Dendritic cell treated with granulocyte-macrophage colony-stimulating factor and Interleukin-4, amounts not matched to agents 40 ng/mL and 50 ng/mL, for 4 days (primary cell): ENCODE results near the gene MOB3A.

Source experiments
- H3K27ac Mint-ChIP-seq: one replicate; pipeline ENCODE4 v1.8.0; 2022; ENCODE audit warnings: mild to moderate bottlenecking, mixed read lengths
- H3K27me3 Mint-ChIP-seq: one replicate; pipeline ENCODE4 v1.8.0; 2022; ENCODE audit warnings: mild to moderate bottlenecking, mixed read lengths
- H3K36me3 Mint-ChIP-seq: one replicate; pipeline ENCODE4 v1.8.0; 2022; ENCODE audit warnings: low read depth, mixed read lengths
- H3K4me1 Mint-ChIP-seq: one replicate; pipeline ENCODE4 v1.8.0; 2022; ENCODE audit warnings: low read depth, mixed read lengths
- H3K4me3 Mint-ChIP-seq: one replicate; pipeline ENCODE4 v1.8.0; 2022; ENCODE audit warnings: mild to moderate bottlenecking, moderate library complexity, mixed read lengths
- H3K9me3 Mint-ChIP-seq: one replicate; pipeline ENCODE4 v1.8.0; 2022; ENCODE audit warnings: mixed read lengths
- intact Hi-C: fragments of 100-400 bp; cut with micrococcal nuclease; formaldehyde crosslinking; loops from one replicate; pipeline ENCODE4 v1.15.0; 2022

The MOB3A gene

DNA sequence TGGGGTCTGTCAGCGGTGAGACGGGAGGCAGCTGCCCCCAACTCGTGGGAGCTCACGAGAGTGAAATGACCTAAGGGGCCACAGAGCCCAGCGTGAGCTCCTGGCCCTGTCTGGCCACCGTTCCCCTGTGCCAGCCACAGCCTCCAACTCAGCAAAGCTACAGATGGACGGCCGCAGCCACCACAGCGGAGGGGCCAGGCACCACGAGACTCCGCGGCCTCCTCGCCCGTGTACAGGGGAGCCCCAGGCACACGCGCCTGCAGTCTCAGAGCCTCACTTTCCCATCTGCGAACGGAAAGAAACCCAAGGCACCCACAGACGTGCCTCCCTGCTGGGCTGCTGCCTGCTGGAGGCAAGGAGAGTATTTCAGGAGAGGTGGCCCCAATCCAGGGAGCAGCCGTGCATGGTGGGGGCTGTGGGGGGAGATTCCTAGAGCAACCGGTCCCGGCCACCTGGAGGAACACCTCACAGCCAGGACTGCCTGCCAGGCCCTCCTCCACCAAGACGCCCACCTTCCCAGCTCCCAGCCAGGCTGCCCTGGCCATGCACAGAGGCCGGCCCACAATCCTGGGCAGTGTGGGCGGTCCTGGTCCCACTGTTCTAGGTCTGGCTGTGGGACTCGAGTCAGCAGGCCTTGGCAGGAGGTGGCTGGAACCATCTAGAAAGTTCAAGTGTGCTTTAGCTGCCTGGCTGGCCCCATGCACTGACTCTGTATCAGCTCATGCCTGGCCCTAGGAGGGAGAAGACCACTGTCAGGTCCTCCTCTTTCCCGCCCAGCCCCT is 47.0 kb downstream of the MOB3A start:
- Mint-ChIP-seq H3K27me3 (no peaks in the 10 kb centered on the region), H3K4me3 (peak overlapping the region; percentile 81), H3K36me3 (peaks cover 62% of the 10 kb centered on the region), H3K4me1 (peaks cover 60% of the 10 kb centered on the region), H3K9me3 (no peaks in the 10 kb centered on the region), H3K27ac (peak overlapping the region; percentile 79)
- intact Hi-C loops, result no loop called here

DNA sequence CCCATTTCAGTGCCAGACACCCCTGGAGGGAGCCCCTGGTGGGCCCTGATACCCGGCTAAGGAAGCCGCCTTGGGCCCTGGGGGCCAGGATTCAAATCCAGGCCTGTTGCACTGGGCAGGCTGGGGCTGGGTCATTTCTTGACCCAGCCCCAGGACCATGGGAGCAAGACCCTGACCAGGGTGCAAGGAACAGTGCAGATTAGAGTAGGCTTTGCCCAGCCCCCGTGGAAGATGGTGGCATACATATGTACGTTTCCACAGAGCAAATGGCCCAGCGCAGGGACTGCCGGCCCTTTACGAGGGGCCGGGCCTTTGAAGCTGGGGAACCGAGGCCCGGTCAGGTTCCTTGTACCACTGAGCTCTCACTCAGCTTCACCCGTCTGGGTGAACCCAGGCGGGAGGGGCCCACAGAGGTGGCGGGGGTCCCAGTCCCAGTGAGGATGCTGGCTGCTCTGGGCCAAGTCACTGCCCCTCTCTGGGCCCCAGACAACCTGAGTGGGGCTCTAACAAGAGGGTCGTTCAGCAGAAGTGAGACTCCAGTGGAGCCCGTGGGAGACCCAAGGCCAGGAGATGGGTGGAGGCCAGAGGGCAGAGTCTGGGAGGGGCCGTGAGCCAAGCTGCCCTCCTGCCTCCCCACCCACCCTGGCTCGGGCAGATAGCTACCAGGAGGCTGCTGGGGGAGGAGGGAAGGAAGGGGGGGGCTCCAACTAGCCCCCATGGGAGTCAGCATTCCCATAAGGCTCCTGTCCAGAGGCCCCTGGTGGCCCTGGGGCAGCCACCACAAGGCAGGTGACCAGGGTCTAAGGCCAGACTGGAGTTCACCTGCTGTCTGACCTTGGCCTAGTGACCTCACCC is 47.8 kb downstream of the MOB3A start:
- peak overlapping the region; percentile 37 for H3K27ac Mint-ChIP-seq
- H3K4me1 Mint-ChIP-seq, result peaks cover 67% of the 10 kb centered on the region
- H3K36me3 Mint-ChIP-seq, result peaks cover 70% of the 10 kb centered on the region
- intact Hi-C loops, result no loop called here
- no peaks in the 10 kb centered on the region for H3K27me3 Mint-ChIP-seq
- H3K9me3 Mint-ChIP-seq, result no peaks in the 10 kb centered on the region
- H3K4me3 Mint-ChIP-seq, result peak overlapping the region; percentile 81

DNA sequence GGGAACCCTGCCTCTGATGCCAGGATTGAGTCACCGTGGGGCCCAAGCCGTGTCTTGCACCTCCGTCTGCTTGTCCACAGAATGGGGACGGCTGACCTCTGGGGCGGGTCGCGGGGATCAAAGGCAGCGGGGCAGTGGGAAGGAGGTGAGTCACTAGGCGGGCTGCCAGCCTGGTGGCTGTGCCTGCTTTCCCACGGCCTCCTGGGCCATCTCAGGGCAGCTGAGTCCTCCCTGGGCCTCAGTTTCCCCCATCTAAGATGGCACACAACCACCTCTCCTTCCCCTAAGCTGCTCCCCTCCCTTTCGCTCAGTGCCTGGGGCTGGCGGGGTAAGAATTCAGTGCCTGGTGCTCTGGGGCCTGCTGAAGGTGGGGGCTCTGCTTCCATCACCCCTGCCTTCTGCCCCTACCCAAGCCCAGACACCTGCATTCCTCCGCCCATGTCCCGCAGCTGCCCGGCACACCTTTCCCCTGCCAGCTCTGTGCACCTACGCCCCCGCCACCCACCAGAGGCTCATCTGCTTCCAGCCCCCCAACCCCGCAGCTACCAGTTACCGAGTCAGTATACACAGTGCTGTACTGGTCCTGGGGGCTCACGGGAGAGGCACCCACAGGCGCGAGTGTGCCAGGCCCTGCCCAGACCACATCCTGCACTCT is 48.5 kb downstream of the MOB3A start:
- Mint-ChIP-seq H3K4me3 (no peak overlapping the region), H3K4me1 (peaks cover 75% of the 10 kb centered on the region), H3K27me3 (no peaks in the 10 kb centered on the region), H3K27ac (peak overlapping the region; percentile 32), H3K9me3 (no peaks in the 10 kb centered on the region), H3K36me3 (peaks cover 78% of the 10 kb centered on the region)
- intact Hi-C loops, result no loop called here

DNA sequence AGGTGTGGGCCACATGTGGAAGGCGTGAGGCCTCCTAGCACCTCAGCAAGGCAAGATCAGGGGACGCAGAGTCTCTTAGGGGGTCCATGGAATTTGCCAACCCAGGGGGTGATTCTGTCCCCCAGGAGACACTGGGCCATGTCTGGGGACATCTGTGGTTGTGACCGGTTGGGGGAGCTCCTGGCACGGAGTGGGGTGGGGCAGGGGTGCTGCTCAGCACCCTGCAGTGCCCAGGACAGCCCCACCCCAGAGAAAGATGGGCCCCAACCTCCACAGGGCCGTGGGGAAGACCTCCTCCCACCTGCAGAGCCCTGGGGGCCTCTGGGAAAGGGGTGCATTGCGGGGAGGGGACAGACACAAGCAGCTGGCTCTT is 49.1 kb downstream of the MOB3A start:
- no peak overlapping the region for H3K4me3 Mint-ChIP-seq
- H3K9me3 Mint-ChIP-seq, result no peaks in the 10 kb centered on the region
- peaks cover 83% of the 10 kb centered on the region for H3K36me3 Mint-ChIP-seq
- intact Hi-C loops, result no loop called here
- peak overlapping the region; percentile 32 for H3K27ac Mint-ChIP-seq
- H3K27me3 Mint-ChIP-seq, result no peaks in the 10 kb centered on the region
- peaks cover 75% of the 10 kb centered on the region for H3K4me1 Mint-ChIP-seq

DNA sequence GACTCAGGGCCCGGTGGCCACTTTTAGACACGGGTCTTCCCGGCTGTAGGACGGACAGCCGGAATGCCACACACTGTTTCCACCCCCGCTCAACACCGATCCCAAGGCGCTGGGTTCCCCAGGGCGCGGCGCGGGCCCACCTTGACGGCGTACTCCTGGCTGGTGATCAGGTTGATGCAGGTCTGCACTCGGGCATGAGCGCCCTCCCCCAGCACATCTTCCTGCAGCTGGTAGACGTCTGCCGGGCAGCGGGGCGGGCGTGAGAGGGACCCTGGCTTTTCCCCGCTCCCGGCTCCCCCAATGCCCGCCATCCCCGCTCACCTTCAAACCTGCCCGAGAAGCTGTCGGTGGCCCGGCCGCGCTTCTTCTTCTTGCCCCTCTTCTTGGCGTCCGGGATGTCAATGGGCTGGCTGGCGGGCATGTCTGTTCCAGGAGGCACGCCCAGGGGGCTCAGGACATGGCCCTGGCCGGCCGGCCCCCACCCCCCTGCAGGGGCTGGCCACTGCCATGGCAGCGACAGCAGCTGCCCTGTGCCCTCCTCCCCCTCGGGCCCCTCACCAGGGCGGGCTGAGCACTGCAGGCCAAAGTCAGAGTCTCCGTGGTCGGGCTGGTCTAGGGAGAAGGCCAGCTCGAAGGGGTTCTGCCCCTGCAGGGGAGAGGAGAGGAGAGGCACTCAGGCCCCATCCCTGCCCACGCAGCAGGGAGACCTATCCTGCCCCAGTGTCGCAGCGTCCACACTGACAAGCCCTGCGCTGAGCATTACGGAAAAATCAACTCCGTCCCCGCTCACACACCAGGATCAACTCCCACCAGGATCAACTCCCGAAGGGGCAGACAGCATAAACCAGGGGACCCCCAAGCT is 49.8 kb downstream of the MOB3A start:
- peaks cover 74% of the 10 kb centered on the region for H3K4me1 Mint-ChIP-seq
- no peaks in the 10 kb centered on the region for H3K27me3 Mint-ChIP-seq
- peaks cover 89% of the 10 kb centered on the region for H3K36me3 Mint-ChIP-seq
- H3K27ac Mint-ChIP-seq, result peak overlapping the region; percentile 96
- H3K9me3 Mint-ChIP-seq, result no peaks in the 10 kb centered on the region
- intact Hi-C loops, result no loop called here
- H3K4me3 Mint-ChIP-seq, result no peak overlapping the region

DNA sequence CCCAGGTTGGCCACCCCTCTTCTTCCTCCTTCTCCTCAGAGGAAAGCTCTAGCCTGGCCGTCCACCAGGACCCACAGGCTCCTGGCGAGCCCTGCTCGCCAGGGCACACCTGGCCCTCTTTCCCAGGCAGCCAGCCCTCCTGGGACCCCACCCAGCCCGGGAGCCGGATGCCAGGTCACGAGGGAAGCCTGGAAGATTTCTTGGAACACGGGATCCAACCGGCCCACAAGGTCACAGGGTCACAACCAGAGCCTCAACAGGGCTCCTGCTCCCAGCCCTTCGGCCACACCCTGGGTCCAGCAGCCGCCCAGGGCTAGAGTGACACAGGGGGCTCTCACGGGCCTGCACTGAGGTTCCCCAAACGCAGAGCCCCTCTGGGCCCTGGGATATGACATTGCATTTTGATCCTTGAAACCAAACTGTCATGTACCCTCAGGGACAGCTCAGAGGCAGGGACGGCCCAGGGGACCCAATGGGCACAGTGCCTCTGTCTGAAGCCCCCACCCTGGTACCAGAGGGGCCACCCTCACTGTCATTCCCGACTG is 50.6 kb downstream of the MOB3A start:
- intact Hi-C loops, result no loop called here
- Mint-ChIP-seq H3K4me3 (no peak overlapping the region), H3K4me1 (peaks cover 80% of the 10 kb centered on the region), H3K9me3 (no peaks in the 10 kb centered on the region), H3K27me3 (no peaks in the 10 kb centered on the region), H3K36me3 (peaks cover 96% of the 10 kb centered on the region), H3K27ac (peak overlapping the region; percentile 96)

DNA sequence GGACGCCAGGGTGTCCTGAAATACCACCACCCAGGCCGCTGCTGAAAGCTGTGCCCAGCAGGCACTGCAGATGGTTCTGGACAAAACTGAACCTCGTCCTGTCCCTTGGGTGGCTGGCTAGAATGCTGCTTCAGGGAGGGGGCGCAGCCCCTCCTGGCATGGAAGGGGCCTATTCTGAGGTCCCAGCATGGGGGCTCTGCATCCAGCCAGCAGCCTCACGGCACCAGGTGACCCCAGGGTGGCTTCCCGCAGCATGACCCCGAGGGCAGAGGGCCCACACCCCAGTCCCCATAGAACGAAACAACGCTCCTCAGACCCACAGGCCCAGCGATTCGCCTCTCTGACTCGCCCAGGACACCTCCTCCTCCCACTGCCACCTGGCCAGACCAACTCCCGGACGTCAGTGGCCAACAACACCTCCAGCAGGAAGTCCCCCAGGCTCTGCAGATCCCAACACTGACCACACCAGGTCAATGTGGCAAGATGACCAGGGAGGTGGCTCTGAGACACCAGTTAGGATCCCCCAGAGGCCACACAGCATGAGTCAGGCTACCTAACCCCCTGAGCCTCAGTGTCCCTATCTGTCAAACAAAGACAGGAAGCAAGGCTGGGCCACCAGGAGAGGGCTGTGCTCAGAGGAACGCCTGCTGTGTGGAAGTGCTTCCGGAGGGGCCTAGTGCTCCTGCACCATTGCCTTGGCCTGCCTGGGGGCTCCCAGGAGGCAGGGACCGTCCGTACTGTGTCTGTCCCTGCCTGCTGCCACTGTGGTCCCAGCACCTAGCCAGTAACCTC is 51.2 kb downstream of the MOB3A start:
- Mint-ChIP-seq H3K4me1 (peaks cover 79% of the 10 kb centered on the region), H3K27me3 (no peaks in the 10 kb centered on the region), H3K9me3 (no peaks in the 10 kb centered on the region), H3K27ac (peak overlapping the region; percentile 96), H3K36me3 (peaks cover 98% of the 10 kb centered on the region), H3K4me3 (no peak overlapping the region)
- intact Hi-C loops, result no loop called here

DNA sequence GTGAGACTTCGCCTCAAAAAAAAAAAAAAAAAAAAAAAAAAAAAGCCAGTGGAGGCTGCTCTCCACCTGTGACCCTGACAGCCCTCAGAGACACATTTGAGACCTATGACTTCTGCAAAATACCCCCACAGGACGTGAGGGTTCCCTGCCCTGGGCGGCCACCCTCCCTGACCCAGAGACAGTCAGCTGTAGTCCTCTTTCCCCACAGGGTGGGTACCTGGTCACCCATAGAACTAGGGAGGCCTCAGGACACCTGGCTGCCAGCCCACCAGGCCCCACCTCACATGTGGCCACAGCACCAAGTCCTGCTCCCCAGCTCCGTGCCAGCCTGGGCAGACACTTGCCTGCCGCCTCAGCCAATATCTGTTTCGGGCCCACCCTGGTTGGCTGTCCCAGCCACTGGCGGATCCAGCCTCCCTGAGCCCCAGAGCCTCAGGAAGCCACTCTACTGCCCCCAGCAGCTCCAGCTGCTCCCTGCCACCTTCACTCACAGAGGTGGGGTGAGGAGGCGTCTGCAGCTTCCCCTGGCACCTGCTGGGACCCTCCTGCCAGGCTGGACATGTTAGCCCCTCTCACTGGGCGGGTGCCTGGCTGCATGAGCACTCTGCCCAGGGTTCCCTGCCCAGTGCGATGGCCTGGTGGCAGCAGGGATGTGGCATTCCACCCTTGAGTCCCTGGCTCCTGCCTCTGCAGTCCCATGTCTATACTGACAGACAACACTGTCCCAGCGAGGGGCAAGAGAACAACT is 52.0 kb downstream of the MOB3A start:
- Mint-ChIP-seq H3K36me3 (peaks cover 98% of the 10 kb centered on the region), H3K27ac (peak overlapping the region; percentile 96), H3K9me3 (no peaks in the 10 kb centered on the region), H3K27me3 (no peaks in the 10 kb centered on the region), H3K4me1 (peaks cover 77% of the 10 kb centered on the region), H3K4me3 (no peak overlapping the region)
- intact Hi-C loops, result no loop called here

DNA sequence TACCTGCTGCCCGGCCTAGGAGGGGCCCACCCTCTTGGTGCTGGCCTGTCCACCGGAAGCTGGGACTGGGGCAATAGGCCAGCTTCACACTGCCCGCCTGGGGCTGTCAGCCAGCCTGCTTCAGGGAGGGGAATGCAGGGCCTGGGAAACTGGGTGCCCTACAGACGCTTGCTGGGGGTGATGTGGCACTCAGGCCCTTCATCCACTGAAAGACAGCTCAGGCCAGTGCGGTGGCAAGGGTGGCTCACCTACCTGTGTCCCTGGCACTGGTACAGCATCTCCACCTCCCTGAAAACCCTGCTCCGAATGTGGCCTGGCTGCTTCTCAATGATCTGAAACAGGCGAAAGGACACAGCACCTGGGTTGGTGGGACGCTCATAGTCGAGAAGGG is 52.9 kb downstream of the MOB3A start:
- peak overlapping the region; percentile 96 for H3K27ac Mint-ChIP-seq
- H3K4me1 Mint-ChIP-seq, result peaks cover 69% of the 10 kb centered on the region
- H3K36me3 Mint-ChIP-seq, result peaks cover 98% of the 10 kb centered on the region
- H3K4me3 Mint-ChIP-seq, result peak overlapping the region; percentile 23
- H3K9me3 Mint-ChIP-seq, result no peaks in the 10 kb centered on the region
- intact Hi-C loops, result no loop called here
- H3K27me3 Mint-ChIP-seq, result no peaks in the 10 kb centered on the region

DNA sequence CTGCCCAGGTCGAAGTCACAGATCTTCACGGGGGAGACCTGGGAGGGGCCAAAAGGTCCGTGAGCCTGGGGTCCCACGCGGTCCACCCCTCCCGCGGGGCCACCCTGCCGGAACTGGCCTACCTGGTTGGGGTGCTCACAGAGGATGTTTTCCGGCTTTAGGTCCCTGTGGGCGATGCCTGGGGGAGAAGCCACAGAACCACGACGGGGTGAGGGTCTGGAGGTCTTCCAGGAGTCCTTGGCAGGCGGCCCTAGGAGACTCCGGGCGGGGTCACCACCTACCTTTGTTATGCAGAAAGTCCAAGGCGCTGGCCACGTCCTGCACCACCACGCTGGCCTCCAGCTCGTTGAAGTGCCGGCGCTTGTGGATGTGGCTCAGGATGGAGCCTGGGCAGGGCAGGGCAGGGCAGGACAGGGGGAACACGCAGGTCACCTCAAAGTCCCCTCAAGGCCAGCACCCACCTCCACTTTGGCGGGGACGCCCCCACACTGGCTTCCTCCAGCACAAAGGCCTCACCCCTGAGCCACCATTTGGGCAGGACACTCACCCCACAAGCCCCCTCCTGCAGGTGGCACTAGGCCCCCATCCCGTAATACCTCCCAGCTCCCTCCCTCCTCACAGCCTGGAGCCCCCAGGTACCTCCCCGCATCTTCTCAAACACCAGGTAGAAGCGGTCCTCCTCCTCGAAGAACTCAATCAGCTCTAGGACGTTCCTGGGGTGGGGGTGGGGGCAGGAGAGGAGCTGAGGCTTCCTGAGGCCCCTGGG is 53.5 kb downstream of the MOB3A start:
- Mint-ChIP-seq H3K4me3 (peak overlapping the region; percentile 76), H3K27me3 (no peaks in the 10 kb centered on the region), H3K9me3 (no peaks in the 10 kb centered on the region), H3K4me1 (peaks cover 68% of the 10 kb centered on the region), H3K36me3 (peaks cover 98% of the 10 kb centered on the region), H3K27ac (peak overlapping the region; percentile 96)
- intact Hi-C loops, result no loop called here

DNA sequence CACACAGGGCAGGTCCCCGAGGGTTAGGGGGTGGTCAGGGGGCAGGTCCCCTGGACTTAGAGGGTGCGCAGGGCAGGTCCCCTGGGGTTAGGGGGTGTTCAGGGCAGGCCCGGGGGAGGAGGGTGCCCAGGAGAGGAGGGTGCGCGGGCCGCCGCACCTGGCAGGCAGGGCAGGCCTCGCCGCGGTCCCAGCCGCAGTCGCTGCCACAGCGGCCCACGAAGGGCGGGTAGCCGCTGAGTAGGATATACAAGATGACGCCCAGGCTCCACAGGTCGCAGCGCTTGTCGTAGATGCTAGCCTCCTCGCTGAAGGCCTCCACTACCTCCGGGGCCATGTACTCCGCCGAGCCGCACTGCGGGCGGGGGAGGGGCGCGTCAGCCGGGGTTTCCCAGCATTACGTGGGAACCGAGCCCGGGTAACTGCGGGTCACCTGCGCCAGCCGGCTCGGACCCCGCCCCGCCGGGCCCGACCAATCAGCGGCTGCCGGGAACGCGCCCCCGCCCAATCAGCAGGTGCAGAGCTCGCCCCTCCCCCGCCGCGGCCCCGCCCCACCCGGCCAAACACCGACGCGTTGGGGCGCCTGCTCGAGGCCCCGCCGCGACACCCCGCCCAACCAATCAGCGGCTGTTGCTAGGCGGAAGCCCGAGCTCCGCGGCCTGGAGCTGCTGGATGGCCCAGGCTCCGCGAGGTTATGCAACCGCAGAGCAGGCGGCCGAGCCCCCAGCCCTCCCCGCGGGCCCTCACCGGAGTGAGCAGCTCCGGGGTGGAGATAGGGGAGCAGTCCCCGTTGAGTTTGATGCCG is 54.2 kb downstream of the MOB3A start:
- H3K4me1 Mint-ChIP-seq, result peaks cover 62% of the 10 kb centered on the region
- H3K36me3 Mint-ChIP-seq, result peaks cover 96% of the 10 kb centered on the region
- H3K27me3 Mint-ChIP-seq, result no peaks in the 10 kb centered on the region
- H3K9me3 Mint-ChIP-seq, result no peaks in the 10 kb centered on the region
- intact Hi-C loops, result no loop called here
- H3K4me3 Mint-ChIP-seq, result peak overlapping the region; percentile 79
- peak overlapping the region; percentile 96 for H3K27ac Mint-ChIP-seq
